ENCODE results near the gene ASCC1.
"Not testable (repeated sequence)": the region's sequence is repeated elsewhere in the genome, so short reads cannot be mapped to it uniquely, and the experiment has no call there.

Gene ASCC1

DNA sequence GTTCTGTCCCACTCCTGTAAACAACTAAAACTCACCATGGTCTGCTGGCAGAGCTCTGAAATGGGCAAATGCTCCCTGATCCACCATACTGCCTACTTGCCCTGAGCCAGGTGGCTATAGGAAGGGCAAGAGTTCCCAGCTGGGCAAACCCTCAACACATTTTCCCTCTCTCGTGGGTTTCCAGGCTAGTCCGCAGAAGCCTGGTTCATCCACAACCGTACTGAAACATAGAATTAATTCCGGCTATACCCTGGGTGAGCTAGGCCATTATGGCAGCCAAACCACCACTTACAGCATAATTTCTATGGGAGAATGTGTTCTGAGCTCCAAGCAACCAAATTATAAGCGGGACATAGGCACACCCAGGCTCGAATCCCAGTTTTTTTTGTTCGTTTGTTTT lies 37.5 kb upstream of the ASCC1 start:
- Histone ChIP-seq H3K27me3 (ENCODE audit: insufficient read depth, low read length, poor library complexity) (no peaks in the 10 kb centered on the region), H3K79me2 (ENCODE audit: insufficient read depth, low read length) (no peaks in the 10 kb centered on the region), H3K9ac (ENCODE audit: low read depth, low read length) (no peak overlapping the region), H3K4me1 (ENCODE audit: insufficient read depth, low read length) (peaks cover 29% of the 10 kb centered on the region), H3K4me2 (ENCODE audit: insufficient read depth, low read length) (no peak overlapping the region), H3K27ac (ENCODE audit: low read length) (no peak overlapping the region; the same call in 1 of the 2 replicates), H3K4me3 (ENCODE audit: low read depth in 1 of 2, low read length in 2 of 2) (no peak overlapping the region), H2AFZ (ENCODE audit: low read depth, low read length) (no peak overlapping the region), H4K20me1 (ENCODE audit: insufficient read depth, low read length) (no peaks in the 10 kb centered on the region), H3K9me3 (ENCODE audit: insufficient read depth, low read length, severe bottlenecking) (no peaks in the 10 kb centered on the region), H3K36me3 (ENCODE audit: insufficient read depth, low read length) (no peaks in the 10 kb centered on the region)
- ATAC-seq (ENCODE audit: insufficient read depth, low read depth) = no peak
- DNase-seq = no peak
- no peak for TF ChIP-seq EZH2 (IDR thresholded peaks at IDR 0.05; ENCODE audit: borderline replicate concordance, low read depth, low read length, severe bottlenecking)
- TF ChIP-seq, protein P1, sequence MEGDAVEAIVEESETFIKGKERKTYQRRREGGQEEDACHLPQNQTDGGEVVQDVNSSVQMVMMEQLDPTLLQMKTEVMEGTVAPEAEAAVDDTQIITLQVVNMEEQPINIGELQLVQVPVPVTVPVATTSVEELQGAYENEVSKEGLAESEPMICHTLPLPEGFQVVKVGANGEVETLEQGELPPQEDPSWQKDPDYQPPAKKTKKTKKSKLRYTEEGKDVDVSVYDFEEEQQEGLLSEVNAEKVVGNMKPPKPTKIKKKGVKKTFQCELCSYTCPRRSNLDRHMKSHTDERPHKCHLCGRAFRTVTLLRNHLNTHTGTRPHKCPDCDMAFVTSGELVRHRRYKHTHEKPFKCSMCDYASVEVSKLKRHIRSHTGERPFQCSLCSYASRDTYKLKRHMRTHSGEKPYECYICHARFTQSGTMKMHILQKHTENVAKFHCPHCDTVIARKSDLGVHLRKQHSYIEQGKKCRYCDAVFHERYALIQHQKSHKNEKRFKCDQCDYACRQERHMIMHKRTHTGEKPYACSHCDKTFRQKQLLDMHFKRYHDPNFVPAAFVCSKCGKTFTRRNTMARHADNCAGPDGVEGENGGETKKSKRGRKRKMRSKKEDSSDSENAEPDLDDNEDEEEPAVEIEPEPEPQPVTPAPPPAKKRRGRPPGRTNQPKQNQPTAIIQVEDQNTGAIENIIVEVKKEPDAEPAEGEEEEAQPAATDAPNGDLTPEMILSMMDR (IDR thresholded peaks at IDR 0.05; ENCODE audit: borderline replicate concordance, extremely low read depth, low read length, poor library complexity, severe bottlenecking) = no peak

DNA sequence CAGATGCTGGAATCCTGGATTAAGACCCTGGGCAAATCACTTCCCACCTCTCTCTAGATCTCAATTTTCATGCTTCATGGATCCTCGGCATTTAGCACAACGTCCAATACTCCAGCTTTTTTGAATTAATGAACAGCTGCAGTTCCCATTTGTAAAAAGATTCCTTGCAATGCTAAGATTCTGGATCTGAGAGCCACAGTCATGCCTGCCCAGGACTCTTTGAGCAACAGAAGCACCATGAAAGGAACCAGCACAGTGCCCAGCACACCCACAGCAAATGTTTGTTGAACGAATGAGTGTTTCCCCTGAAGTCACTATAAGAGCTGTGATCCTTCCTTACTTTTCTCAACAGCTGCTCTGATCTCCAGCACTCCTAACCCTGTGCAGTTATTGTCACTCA lies 36.9 kb upstream of the ASCC1 start:
- Histone ChIP-seq H2AFZ (ENCODE audit: low read depth, low read length) (no peak overlapping the region), H3K4me2 (ENCODE audit: insufficient read depth, low read length) (no peak overlapping the region), H3K9me3 (ENCODE audit: insufficient read depth, low read length, severe bottlenecking) (no peaks in the 10 kb centered on the region), H3K27me3 (ENCODE audit: insufficient read depth, low read length, poor library complexity) (no peaks in the 10 kb centered on the region), H3K4me1 (ENCODE audit: insufficient read depth, low read length) (peaks cover 32% of the 10 kb centered on the region), H3K9ac (ENCODE audit: low read depth, low read length) (no peak overlapping the region), H4K20me1 (ENCODE audit: insufficient read depth, low read length) (no peaks in the 10 kb centered on the region), H3K36me3 (ENCODE audit: insufficient read depth, low read length) (no peaks in the 10 kb centered on the region), H3K4me3 (ENCODE audit: low read depth in 1 of 2, low read length in 2 of 2) (no peak overlapping the region), H3K79me2 (ENCODE audit: insufficient read depth, low read length) (no peaks in the 10 kb centered on the region), H3K27ac (ENCODE audit: low read length) (peak overlapping the region; percentile 19; the same call in 1 of the 2 replicates)
- ATAC-seq (ENCODE audit: insufficient read depth, low read depth) (no peak), DNase-seq (no peak)
- TF ChIP-seq, protein P1 (IDR thresholded peaks at IDR 0.05; ENCODE audit: borderline replicate concordance, extremely low read depth, low read length, poor library complexity, severe bottlenecking) = no peak

DNA sequence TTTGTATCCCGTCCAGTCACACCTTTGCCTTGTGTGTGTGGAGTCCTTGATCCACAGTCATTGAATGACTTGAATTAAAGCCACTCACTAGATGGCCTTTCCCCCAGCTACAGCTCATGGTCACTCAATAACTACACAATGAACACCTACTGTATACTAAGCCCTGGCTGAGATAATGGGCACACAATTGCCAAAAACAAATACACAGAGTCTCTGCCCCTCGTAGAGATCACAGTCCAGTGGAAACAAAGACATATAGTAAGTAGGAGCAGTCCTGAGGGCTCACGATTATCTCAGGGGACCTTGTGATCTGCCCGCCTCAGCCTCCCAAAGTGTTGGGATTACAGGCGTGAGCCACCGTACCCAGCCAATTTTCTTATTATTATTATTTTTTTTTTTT lies 35.6 kb upstream of the ASCC1 start:
- Histone ChIP-seq H3K4me3 (ENCODE audit: low read depth in 1 of 2, low read length in 2 of 2) (no peak overlapping the region), H3K9ac (ENCODE audit: low read depth, low read length) (no peak overlapping the region), H3K9me3 (ENCODE audit: insufficient read depth, low read length, severe bottlenecking) (no peaks in the 10 kb centered on the region), H4K20me1 (ENCODE audit: insufficient read depth, low read length) (no peaks in the 10 kb centered on the region), H3K4me1 (ENCODE audit: insufficient read depth, low read length) (peaks cover 40% of the 10 kb centered on the region), H3K36me3 (ENCODE audit: insufficient read depth, low read length) (no peaks in the 10 kb centered on the region), H3K27ac (ENCODE audit: low read length) (no peak overlapping the region), H3K4me2 (ENCODE audit: insufficient read depth, low read length) (no peak overlapping the region), H3K79me2 (ENCODE audit: insufficient read depth, low read length) (no peaks in the 10 kb centered on the region), H2AFZ (ENCODE audit: low read depth, low read length) (no peak overlapping the region), H3K27me3 (ENCODE audit: insufficient read depth, low read length, poor library complexity) (no peaks in the 10 kb centered on the region)
- no peak for TF ChIP-seq EZH2 (IDR thresholded peaks at IDR 0.05; ENCODE audit: borderline replicate concordance, low read depth, low read length, severe bottlenecking)
- TF ChIP-seq, protein P1 (IDR thresholded peaks at IDR 0.05; ENCODE audit: borderline replicate concordance, extremely low read depth, low read length, poor library complexity, severe bottlenecking) = no peak
- DNase-seq (no peak), ATAC-seq (ENCODE audit: insufficient read depth, low read depth) (no peak)

DNA sequence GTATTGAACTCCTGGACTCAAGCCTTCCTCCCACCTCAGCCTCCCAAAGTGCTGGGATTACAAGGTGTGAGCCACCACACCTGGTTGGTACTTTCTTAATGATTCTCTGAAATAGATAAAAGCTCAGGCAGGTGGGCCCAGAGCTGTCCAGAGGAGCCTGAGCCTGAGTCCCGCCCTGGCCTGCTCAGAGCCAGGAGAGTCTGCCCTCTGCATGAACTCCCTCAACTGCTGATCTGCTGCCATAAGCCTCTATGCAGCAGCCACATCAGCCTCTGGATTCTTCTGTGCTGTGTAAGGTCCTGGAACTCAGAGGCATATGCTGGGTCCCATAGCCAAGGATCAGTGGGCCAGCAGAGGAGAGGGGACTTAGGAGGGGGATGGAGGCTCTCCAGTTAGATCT lies 34.6 kb upstream of the ASCC1 start:
- TF ChIP-seq, protein P1 (IDR thresholded peaks at IDR 0.05; ENCODE audit: borderline replicate concordance, extremely low read depth, low read length, poor library complexity, severe bottlenecking) = no peak
- no peak for TF ChIP-seq EZH2 (IDR thresholded peaks at IDR 0.05; ENCODE audit: borderline replicate concordance, low read depth, low read length, severe bottlenecking)
- Histone ChIP-seq H3K27me3 (ENCODE audit: insufficient read depth, low read length, poor library complexity) (no peaks in the 10 kb centered on the region), H4K20me1 (ENCODE audit: insufficient read depth, low read length) (no peaks in the 10 kb centered on the region), H2AFZ (ENCODE audit: low read depth, low read length) (no peak overlapping the region), H3K4me2 (ENCODE audit: insufficient read depth, low read length) (no peak overlapping the region), H3K27ac (ENCODE audit: low read length) (peak overlapping the region; percentile 51; the same call in 1 of the 2 replicates), H3K36me3 (ENCODE audit: insufficient read depth, low read length) (no peaks in the 10 kb centered on the region), H3K9me3 (ENCODE audit: insufficient read depth, low read length, severe bottlenecking) (no peaks in the 10 kb centered on the region), H3K4me3 (ENCODE audit: low read depth in 1 of 2, low read length in 2 of 2) (no peak overlapping the region), H3K79me2 (ENCODE audit: insufficient read depth, low read length) (no peaks in the 10 kb centered on the region), H3K9ac (ENCODE audit: low read depth, low read length) (no peak overlapping the region), H3K4me1 (ENCODE audit: insufficient read depth, low read length) (peaks cover 40% of the 10 kb centered on the region)
- DNase-seq (no peak), ATAC-seq (ENCODE audit: insufficient read depth, low read depth) (no peak)

DNA sequence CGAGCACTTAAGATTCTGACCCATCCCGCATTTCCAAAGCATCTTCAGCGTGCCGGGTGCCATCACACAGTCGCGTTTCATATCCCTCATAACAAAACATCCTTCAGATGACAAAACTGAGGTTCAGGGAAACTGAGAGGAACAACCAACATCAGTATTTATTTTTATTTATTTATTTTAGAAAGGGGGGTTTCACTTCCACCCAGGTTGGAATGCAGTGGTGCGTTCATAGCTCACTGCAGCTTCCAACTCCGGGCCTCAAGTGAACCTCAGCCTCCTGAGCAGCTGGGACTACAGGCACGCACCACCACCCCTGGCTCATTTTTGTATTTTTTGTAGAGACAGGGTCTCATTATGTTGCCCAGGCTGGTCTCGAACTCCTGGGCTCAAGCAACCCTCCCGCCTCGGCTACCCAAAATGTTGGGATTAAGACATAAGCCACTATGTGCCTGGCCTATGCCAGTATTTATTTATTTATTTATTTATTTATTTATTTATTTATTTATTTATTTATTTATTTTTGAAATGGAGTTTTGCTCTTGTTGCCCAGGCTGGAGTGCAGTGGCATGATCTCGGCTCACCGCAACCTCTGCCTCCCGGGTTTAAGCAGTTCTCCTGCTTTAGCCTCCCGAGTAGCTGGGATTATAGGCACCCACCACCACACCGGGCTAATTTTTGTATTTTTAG lies 33.2 kb upstream of the ASCC1 start:
- not testable (repeated sequence) for H4K20me1 ChIP-seq (ENCODE audit: insufficient read depth, low read length); ATAC-seq (ENCODE audit: insufficient read depth, low read depth); H3K27me3 ChIP-seq (ENCODE audit: insufficient read depth, low read length, poor library complexity); H3K79me2 ChIP-seq (ENCODE audit: insufficient read depth, low read length); H3K36me3 ChIP-seq (ENCODE audit: insufficient read depth, low read length); DNase-seq; H3K9me3 ChIP-seq (ENCODE audit: insufficient read depth, low read length, severe bottlenecking)
- Histone ChIP-seq H3K27ac (ENCODE audit: low read length) (peak overlapping the region; percentile 96), H3K4me3 (ENCODE audit: low read depth in 1 of 2, low read length in 2 of 2) (peak overlapping the region in 1 of 2 experiments; percentile 55; a peak in 2 of 4 replicates), H2AFZ (ENCODE audit: low read depth, low read length) (peak overlapping the region; percentile 62), H3K4me2 (ENCODE audit: insufficient read depth, low read length) (peak overlapping the region; percentile 72), H3K4me1 (ENCODE audit: insufficient read depth, low read length) (peaks cover 40% of the 10 kb centered on the region), H3K9ac (ENCODE audit: low read depth, low read length) (peak overlapping the region; percentile 63)

All from DND-41 (cell line).